Vagina (tissue), 2 donors: ENCODE data around the gene EXOC6.

Experiments
- CTCF ChIP-seq, 3 experiments: fragments of 450-650 bp in 2 of 3; fragments of 200-600 bp in 1 of 3; sonication (generic) in 1 of 3; IDR thresholded peaks; one replicate each; pipeline ENCODE4 v1.5.1; 2017 to 2019; ENCODE audit warnings: antibody characterized with exemption in 3 of 3, mild to moderate bottlenecking in 2 of 3, moderate library complexity in 2 of 3
- POLR2A ChIP-seq, 2 donors: fragments of 450-650 bp; IDR thresholded peaks; one replicate each; pipeline ENCODE4 v1.6.1; 2017; ENCODE audit warnings: antibody characterized with exemption in 2 of 2, mild to moderate bottlenecking in 2 of 2, moderate library complexity in 2 of 2
- POLR2AphosphoS5 ChIP-seq, 2 donors: sonication (generic); formaldehyde crosslinking; IDR thresholded peaks; one replicate each; pipeline ENCODE4 v1.9.0; 2017; ENCODE audit warnings: antibody characterized with exemption in 2 of 2, mild to moderate bottlenecking in 2 of 2, low read depth in 1 of 2; ENCODE audit not compliant: insufficient read depth in 1 of 2

DNA sequence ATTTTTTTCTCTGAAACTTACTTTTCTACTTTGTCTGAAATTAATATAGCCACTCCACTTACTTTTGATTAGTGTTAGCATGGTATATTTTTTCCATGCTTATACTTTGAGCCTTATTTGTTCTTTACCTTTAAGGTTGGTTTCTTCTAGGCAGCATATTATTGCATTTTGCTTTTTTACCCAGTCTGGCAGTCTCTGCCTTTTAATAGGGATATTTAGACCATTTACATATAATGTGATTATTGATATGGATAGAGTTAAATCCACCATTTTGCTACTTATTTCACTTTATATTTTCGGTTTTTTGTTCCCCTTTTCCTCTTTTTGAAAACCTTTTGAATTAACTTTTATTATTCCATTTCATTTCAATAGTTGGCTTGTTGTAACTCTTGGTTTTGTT lies 255.6 kb downstream of the EXOC6 start:
- TF ChIP-seq POLR2A (IDR thresholded peaks at IDR 0.05) (no peak), CTCF (IDR thresholded peaks at IDR 0.05) (no peak), POLR2AphosphoS5 (IDR thresholded peaks at IDR 0.05; ENCODE audit: insufficient read depth in 1 of 2, low read depth in 1 of 2) (no peak)
